HT-29 (cell line): ENCODE measurements around the gene CLDN34. TPM values are rescaled to one million over a fixed set of nuclear protein-coding genes. Genes with fewer than 3 reads are reported as not detected.
A peak's percentile ranks its signal among the peaks of the same experiment; 100 is the strongest.

ENCODE experiments used
- DNase-seq: peaks from one replicate; pipeline ENCODE4 v3.0.0-alpha.2; 2015; ENCODE audit warnings: low spot score
- total RNA-seq: library from RNA; depleted of rRNA; stranded (reverse); fragments of >200 nt; shearing (Covaris generic); gene quantifications from 2 replicates; pipeline ENCODE4 v1.2.3, GENCODE V29; 2014

Gene CLDN34
- total RNA-seq, 1 experiment from 2014 or later: not detected

GRCh38 chrX:9980401-9980800, 13.2 kb downstream of the CLDN34 start:
- DNase-seq: no peak

GRCh38 chrX:9980927-9981326, 13.8 kb downstream of the CLDN34 start:
- no peak for DNase-seq

GRCh38 chrX:9983441-9983840, 16.3 kb downstream of the CLDN34 start:
- DNase-seq: no peak

GRCh38 chrX:9983846-9984245, 16.7 kb downstream of the CLDN34 start:
- no peak for DNase-seq

GRCh38 chrX:9988762-9989161, 21.6 kb downstream of the CLDN34 start:
- DNase-seq: peak; percentile 32

GRCh38 chrX:9992061-9992460, 24.9 kb downstream of the CLDN34 start:
- no peak for DNase-seq

- no peak for DNase-seq
These were observed 25.6 kb downstream of the CLDN34 start for GRCh38 chrX:9992724-9993123.

- DNase-seq: peak; percentile 81
These were observed 28.7 kb downstream of the CLDN34 start for GRCh38 chrX:9995855-9996339.

GRCh38 chrX:9997041-9997440, 29.9 kb downstream of the CLDN34 start:
- DNase-seq: no peak

GRCh38 chrX:9997524-9997923, 30.4 kb downstream of the CLDN34 start:
- DNase-seq: no peak

- DNase-seq: no peak
These were observed 34.3 kb downstream of the CLDN34 start for GRCh38 chrX:10001496-10001895.

- no peak for DNase-seq
These were observed 37.8 kb downstream of the CLDN34 start for GRCh38 chrX:10004832-10005475.

- no peak for DNase-seq
These were observed 38.9 kb downstream of the CLDN34 start for GRCh38 chrX:10006086-10006485.

- no peak for DNase-seq
These were observed 39.6 kb downstream of the CLDN34 start for GRCh38 chrX:10006770-10007169.

- DNase-seq: no peak
These were observed 40.5 kb downstream of the CLDN34 start for GRCh38 chrX:10007621-10008020.

- no peak for DNase-seq
These were observed 41.4 kb downstream of the CLDN34 start for GRCh38 chrX:10008483-10009056.

GRCh38 chrX:10009741-10010140, 42.6 kb downstream of the CLDN34 start:
- no peak for DNase-seq

GRCh38 chrX:10010686-10011085, 43.5 kb downstream of the CLDN34 start:
- no peak for DNase-seq

- DNase-seq: no peak
These were observed 44.2 kb downstream of the CLDN34 start for GRCh38 chrX:10011261-10011931.

- no peak for DNase-seq
These were observed 44.8 kb downstream of the CLDN34 start for GRCh38 chrX:10011991-10012390.

- peak; percentile 42 for DNase-seq
These were observed 47.5 kb downstream of the CLDN34 start for GRCh38 chrX:10014462-10015354.

- no peak for DNase-seq
These were observed 48.2 kb downstream of the CLDN34 start for GRCh38 chrX:10015355-10015722.
